GM19240 (cell line): ENCODE measurements around the gene SLC25A13.

Experiments
- DNase-seq: peaks from one replicate; pipeline ENCODE4 v3.0.0; 2011; ENCODE audit warnings: low spot score; ENCODE audit not compliant: insufficient read length

SLC25A13 gene

DNA sequence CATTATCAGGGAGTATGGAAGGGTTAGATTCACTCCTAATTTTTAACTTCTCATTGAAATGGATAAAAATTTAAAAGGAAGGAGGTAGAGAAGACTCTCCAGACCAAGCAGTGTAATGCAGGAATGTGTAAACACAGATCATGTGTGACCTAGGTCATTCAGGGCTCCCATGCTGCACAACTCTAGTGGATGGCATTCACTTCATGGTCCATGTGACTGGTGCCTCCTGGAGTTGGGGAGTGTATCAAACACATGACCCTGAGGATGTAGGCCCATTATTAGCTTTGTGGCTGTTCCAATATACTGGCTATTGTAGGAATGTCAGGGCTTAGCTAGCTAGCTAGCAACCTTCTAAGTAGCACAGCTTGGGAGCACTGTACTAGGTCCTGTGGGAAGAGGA, 109.9 kb downstream of the SLC25A13 start:
- DNase-seq = no peak

DNA sequence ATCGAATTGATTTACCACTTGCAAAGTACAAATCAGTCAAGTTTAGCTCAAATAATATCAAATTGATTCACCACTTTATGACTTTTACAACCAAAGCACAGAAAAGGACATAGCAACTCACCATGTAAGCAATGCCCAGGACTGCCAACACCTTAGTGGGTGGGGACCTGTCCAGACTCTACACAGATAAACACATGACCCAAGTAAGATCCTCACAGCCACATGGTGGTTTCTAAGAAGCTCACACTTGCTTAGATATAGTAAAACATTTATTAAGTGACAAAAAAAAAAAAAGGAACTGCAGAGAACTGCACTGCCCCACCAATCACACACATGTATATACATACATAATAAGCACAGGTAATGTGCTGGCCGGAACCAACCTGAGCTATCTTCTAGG, 116.2 kb downstream of the SLC25A13 start:
- DNase-seq = no peak

DNA sequence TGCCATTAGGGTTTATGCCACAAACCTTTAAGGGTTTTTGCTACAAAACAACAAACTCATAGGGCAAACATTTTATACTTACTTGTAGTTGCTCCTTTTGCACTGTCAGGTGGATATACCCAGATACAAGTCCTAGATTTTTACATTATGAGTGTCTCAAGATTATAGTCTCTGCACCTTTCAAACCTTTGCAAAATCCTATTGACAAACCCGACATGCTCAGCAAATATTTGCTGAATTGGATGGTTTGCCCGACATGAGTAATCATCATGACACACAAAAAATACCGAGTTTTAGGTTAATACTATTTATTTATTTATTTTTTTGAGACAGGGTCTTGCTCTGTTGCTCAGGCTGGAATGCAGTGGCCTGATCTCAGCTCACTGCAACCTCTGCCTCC, 117.3 kb downstream of the SLC25A13 start:
- DNase-seq = no peak

DNA sequence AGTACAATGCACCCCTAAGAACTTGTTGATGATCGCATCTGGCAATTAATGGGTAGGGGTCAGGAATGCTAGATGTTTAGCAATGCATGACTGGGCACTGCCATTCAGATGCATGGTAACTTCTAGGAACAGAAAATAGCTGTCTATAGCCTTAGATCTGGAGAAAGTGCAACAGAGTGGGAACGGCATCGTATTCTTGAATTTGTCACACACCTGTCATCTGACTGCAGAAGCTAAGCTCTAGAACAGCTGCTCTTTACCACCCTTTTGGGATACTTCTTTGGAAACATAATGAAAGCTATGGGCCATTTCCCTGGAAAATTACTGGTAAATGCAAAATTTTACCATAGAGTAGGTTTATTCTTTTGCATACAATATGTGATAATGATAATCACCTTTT, 118.1 kb downstream of the SLC25A13 start:
- DNase-seq = no peak

DNA sequence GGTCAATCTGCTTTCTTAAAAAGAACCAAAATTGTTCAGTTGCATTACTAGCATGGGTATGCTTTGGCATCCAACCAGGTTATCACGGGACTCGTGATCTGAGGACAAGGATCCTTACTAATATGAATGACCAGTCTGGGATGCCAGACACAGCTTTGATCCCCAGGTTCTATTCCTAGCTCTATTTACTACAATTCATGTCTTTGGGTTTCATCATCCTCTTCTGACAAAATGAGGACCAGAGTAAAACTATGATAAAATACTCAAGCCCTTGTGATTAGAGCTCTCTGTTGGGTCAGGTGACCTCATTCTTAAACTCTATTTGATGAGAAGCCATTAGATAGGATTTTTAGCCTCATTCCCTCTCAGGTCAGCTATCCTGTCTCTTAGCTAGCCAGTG, 119.8 kb downstream of the SLC25A13 start:
- DNase-seq = no peak

DNA sequence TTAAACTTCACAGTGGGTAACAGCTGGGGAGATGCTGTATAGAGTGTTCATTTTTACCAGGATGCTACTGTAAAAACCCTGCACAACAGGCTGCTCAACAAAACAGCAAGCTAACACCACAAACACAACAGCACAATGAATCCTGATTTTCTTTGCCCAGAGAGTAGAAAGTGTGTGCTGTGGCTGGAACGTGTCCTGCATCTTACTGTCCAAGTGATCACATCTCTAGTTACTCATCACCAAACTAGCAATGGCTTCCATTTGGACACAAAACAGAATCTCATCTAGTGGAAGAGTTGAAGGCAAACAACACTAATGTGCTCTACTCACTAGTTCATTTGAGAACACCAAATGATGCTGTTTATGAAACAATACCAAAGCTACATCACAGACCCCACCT, 121.2 kb downstream of the SLC25A13 start:
- no peak for DNase-seq

DNA sequence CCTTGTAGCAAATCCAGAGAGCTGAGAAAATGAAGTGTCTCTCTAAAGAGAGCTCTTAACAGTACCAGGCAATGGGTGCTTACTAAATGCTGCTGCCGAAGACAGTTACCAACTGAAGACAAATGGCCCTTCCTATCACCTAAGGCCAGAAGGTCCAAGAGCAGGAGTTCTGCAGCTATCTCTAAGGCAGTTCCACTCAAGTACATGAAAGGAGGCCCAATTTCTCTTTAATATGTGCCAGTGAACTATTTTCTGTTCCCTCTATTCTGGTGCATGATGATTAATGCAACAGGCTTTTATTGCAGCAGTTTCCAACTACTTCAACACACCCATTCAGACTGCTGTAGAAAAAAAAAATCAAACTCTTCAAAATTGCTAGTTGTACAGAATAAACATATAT, 122.5 kb downstream of the SLC25A13 start:
- DNase-seq = no peak

DNA sequence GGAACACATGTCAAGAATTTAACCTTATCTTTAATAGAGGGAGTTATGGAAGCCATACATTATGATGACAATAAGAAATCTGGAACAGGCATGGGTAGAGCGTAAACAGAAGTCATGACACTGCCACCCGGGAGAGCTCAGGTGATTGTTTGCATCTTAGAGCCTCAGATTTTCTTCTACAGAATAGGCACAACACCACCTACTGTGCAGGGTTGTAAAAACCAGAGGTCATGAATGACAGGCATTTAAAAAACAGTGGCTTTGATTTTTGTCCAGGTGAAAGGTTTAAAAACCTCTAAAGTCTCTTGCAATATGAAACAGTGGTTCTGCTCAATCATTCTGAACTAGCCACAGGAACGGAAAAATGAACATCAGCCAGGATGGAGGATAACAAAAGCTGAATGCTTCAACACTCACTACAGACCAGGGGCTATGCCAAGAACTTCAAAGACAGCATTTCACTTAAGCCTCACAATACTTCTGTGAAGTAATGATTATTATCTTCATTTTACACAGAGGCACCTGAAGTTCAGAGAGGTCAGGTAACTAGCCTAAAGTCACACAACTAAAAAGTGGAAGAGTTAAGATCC, 123.8 kb downstream of the SLC25A13 start:
- DNase-seq = no peak

DNA sequence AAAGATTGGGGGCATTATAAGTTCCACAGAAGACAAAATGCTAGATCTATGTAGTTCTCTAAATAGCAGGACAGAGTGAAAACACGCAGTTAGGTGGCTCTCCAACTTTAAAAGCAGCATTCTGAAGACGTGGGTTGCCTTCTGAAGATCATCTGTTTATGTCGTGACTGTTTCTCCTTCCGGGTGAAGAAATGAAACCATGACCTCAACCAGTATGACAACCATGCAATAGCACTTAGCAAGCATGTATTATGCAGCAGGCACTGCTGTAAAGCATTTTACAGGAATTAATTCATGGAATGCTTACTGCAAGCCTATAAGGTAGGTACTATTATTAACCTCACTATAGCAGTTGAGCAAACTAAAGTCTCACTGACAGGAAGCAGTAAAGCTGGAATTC, 125.2 kb downstream of the SLC25A13 start:
- no peak for DNase-seq

DNA sequence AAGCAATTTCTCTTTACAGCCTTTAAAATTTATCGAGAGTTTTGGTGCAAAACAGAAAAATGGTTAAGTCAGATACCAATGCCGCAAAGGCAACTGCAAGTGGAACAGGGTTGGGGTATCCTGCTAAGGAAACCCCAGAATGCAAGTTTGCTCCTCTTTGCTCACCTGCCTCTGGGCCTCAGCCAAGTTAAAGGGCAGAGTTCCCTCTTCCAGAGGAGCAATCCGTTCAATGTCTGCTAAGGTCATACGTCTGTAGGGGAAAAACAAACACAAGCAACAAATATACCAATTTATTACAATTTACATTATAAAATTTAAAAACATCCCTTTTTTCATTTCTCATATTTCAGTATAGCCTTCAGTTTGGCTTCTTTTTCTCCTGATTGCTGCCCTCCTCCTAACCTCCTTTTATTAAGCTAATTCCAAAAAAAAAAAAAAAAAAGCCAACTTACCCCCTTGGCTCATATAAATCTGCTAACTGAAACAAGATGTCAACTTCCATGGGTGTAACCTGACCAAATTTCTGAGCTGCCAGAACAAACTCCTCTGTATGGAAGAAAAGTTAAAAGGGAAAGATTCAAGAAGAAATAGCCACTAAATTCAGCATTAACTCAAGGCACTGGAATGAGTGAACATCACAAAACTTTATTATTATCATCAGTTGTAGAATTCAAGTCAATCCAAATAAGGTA, 132.6 kb downstream of the SLC25A13 start:
- no peak for DNase-seq

DNA sequence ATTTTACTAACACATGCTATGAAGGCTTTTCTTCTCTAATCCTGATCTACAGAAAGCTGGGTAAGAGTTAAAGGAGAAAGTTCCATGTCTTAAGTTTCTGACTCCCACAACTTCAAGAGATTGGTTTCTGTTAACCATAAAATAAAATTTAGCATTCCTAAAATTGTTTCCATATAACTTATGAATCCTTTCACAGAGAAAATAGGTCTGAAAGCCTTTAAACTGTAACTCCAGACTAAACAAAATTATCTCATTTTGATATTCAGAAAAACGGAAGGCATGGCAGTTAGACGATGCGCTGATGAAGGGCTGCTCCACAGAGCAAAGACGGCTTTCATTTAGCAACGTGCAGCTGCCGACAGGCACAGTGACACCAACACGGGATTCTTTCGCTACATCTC, 133.3 kb downstream of the SLC25A13 start:
- DNase-seq = no peak

DNA sequence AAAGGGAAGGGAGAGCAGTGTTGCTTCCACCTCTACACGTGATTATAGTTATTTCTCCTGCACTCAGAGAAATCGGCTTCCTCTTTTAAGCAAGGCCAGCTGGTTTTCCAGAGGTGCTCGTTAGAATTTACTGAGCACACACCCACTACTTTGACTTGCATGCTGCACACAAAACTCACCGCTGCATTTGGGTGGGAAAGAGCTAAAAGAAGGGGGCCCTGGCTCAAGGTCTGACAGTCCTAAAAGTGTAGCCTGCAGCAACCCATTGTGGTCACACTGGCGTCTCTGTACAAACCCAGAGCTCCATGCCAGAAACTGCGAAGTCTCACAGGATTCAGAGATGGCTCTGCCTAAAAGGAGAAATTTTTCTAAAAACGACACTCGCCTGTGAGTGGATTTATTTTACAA, 133.7 kb downstream of the SLC25A13 start:
- DNase-seq = no peak

DNA sequence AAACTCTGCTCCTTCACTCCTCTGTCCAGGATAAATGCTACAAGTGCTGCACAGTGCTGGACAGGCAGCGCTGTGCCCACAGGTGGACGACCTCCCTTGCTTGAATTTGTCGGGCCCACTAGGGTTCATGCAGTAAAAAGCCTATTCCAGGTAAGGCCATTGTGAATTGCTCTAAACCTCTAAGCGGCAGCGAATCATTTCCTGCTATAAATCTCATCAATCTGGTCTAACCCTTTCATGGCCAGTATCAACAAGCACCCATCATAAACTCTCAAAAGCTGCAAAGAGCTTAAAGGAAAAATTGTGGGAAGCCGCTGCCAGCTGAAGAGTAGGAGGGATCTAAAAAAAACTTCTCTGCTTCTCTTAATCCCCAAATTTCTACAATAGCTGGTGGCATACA, 134.2 kb downstream of the SLC25A13 start:
- no peak for DNase-seq

DNA sequence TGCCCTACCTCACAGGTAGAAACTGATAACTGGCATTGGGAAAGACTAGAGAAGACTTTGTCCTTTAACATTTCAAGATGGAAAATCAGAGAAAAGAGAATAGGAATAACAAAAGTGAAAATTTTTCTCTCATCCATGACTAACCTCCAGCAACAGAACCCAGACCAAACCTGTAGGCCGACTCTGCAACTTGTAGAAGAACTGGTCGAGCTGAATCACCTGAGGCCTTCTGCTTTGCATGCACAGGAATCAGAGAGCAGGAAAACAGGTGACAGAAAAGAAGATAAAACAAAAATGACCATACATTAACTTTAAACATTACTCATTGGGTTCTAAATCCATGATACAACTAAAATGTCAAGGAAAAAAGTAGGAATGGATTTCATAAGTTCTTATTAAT, 137.1 kb downstream of the SLC25A13 start:
- DNase-seq = no peak

DNA sequence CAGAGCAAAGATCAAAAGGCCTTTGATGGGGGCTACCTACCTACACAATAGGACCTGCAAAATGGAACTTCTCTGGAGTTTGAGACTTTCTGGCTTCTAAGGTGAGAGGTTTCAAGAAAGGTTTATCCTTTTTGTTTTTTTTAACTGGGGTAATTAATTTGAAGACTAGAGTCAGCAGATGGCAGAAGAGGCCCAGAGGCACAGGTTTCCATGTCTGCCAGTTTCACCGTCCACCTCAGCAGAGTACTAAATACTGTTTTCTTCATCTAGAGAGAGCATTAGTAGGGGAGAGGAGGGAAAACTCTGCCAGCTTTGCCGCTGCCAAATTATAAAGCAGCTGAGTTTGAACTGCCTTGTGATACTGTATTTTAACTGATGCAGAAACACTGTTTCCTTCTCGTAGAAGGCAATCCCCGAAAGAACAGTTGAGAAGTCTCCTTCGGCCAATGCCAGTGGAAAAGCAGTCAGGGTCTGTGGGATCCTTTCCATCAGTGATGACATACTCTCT, 138.7 kb downstream of the SLC25A13 start:
- DNase-seq = no peak

DNA sequence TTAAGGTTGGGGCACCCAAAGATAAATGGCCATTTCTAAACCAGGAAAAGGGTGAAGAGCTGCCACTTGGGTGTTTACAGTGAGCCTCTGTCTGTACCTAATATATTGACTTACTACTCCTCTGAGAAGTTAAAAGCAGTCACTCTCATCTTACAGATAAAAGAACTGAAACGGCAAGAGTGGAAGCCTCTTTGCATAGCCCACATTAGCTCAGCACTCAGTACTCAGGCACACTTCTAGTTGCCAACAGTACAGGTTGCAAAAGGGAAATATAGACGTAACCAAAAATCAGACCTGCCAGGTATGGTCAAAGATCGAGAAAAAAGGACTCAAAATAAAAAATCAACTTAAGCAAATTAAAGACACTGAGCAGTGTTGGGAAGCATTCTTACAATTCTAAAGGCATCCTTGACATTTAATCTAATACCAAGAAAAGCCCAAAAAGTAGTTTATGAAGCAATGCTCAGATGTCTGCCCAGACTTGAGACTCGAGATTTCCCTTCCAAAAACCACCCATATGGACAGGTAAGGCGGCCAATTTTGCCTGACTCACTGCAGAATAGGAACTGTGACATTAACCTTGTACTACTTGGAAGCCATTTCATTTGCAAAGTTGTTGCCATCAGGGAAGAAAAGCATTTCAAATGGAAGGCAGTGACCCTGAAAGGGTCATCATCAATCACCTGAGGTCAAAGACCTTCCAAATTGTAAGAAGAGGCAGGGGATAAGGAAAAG, 139.3 kb downstream of the SLC25A13 start:
- DNase-seq = peak; percentile 4

DNA sequence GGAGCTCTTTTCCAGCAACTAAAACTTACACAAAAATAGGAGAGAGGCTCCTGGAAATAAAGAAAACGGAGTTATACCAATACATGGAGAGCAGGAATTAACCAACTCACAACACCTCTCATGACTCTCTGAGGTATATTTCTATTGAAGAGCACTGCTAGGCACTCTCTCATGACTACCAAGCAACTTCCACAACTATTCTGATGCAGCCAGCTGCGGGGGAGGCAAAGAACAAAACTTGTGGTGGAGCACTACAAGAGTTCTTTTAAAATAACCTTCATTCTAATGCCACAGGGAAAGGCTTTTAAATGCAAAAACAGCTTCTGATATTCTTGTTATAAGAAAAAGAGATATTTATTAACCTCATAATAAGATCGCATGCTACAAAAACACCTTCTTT, 140.7 kb downstream of the SLC25A13 start:
- no peak for DNase-seq

DNA sequence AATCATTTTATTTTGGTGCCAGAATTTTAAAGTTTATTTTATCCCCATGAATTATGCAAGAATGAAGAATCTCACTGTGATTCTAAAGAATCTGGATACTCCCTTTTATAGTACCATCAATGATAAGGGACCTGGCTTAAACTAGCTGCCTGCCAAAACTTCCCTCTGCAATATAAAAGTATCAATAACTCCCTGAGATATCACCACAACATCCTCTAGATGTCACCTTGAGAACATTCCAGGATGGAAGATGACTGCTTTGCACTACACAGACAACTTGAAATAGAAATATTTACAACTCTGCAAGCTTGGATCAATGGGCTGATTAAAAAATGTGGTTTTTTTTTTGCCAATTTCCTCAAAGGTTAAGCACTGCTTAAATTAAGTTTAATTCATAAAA, 142.1 kb downstream of the SLC25A13 start:
- DNase-seq = no peak

DNA sequence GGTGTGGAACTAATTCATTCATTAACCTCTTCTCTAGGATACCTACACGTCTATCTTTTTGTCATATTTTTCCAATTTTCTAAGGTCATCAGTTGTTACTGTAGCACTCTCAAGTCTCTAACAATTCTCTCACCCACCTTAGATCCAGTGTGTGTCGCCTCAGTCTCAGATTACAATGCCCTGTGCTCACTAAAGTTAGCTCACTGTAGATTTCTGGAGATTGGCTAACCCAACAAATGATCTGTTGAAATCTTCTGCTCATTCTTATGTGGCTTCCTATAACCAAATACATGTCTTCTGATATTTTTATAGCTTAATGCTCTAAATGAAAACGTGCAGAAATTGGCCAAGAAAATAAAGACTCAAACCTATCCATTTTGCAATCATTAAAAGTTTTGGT, 142.6 kb downstream of the SLC25A13 start:
- DNase-seq = no peak

DNA sequence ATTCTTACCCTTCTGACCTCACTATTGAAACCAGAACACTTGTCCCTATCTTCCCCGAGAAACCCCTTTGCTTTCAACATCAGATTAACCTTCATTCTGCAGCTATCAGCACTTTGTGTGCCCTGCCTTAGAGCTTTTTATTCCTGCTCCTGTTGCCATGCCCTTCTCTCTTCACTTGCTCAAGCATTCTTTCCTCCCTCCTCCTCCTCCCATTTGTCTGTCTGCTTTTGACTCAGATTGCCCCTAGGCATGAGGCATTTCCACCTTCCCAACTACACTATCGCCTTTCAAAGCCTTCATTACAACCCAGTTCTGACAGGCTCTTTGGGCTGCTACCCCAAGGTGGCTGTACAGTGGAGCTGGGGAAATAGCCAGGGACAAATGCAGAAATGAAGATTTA, 143.3 kb downstream of the SLC25A13 start:
- DNase-seq = no peak

DNA sequence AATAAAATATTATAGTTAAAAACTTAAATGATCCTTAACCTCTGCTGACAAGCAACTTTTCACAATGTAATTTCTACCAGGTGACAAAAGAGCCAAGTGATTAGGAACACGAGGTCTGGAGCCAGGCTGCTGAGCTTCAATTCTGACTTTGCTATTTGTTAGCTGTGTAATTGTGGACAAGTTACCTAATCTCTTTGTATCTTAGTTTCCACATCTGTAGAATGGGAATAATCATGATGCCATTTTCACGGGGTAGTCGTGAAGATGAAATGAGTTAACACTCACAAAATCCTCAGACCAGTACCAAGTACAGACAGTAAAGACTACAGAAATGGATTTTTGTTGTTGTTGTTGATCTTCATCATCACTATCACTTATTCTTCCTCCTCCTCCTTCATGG, 144.5 kb downstream of the SLC25A13 start:
- no peak for DNase-seq

DNA sequence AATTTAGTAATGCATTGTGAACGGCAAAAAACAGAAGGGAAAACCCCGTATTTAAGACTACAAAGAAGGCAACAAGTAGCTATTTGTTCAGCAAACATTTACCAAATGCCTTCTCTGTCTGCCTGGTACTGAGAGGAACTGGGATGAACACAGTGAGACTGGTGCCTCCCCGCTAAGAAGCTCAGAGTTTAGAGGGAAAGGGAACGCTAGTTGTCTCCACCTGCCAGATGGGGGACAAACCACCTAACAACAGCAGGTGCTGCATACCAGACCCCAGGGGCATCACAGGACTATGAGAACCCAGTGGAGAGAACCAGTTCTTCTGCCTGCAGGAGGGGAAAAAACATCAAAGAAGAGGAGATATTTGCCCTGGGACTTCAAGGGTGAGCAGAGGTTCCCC, 147.1 kb downstream of the SLC25A13 start:
- no peak for DNase-seq

DNA sequence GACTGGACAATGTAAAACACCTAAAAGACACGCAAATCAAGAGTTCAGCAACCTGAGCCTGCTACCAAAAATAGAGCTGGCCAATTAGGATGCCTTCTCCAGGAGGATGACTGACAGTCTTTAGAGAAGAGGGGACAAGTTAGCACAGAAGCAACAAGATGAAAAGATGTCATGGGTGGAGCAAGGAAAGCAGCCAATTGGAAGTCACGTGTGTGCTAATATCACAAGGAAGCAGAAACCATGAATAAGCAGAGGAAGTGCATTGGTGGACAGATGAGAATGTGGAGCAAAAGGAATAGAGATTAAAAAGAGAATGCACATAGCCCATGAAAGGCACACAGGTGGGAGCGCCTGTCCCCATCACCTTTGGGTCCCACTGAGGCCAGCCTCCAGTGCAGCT, 148.1 kb downstream of the SLC25A13 start:
- DNase-seq = no peak
